ENCODE measurements around the gene TIMP2.
"Not testable (repeated sequence)": the region's sequence is repeated elsewhere in the genome, so short reads cannot be mapped to it uniquely, and the experiment has no call there.

TIMP2 gene

DNA sequence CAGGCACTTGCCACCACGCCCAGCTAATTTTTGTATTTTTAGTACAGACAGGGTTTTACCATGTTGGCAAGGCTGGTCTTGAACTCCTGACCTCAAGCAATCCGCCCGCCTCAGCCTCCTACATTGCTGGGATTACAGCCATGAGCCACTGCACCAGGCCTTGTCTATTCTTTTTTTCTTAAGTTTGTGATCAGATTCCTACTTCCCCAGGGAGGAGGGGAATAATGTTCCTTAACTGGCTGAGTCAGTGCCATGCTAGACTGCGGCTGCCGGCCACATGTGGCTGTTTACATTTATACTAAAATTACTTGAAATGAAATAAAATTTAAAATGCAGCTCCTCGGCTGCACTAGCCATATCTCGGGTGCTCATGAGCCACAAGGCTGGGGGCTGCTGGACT is 56.8 kb downstream of the TIMP2 start:
- H3K27me3 ChIP-seq: no peaks in the 10 kb centered on the region
- H3K4me1 ChIP-seq: peaks cover 0 to 56% (median 18%) of the 10 kb centered on the region in 4 donors
- DNase-seq: no peak
- H3K36me3 ChIP-seq: peaks cover 36 to 65% (median 59%) of the 10 kb centered on the region in 3 donors
- intact Hi-C loops (cut with DNase I; ENCODE audit: low total_unique reads): loop anchor here (2.0 kb wide), 1 partner anchor 102 kb away; no protein-coding TSS in a partner anchor
- H3K9me3 ChIP-seq: no peaks in the 10 kb centered on the region
- H3K27ac ChIP-seq: peak overlapping the region; percentile 43 to 54
- TF ChIP-seq, protein P1, sequence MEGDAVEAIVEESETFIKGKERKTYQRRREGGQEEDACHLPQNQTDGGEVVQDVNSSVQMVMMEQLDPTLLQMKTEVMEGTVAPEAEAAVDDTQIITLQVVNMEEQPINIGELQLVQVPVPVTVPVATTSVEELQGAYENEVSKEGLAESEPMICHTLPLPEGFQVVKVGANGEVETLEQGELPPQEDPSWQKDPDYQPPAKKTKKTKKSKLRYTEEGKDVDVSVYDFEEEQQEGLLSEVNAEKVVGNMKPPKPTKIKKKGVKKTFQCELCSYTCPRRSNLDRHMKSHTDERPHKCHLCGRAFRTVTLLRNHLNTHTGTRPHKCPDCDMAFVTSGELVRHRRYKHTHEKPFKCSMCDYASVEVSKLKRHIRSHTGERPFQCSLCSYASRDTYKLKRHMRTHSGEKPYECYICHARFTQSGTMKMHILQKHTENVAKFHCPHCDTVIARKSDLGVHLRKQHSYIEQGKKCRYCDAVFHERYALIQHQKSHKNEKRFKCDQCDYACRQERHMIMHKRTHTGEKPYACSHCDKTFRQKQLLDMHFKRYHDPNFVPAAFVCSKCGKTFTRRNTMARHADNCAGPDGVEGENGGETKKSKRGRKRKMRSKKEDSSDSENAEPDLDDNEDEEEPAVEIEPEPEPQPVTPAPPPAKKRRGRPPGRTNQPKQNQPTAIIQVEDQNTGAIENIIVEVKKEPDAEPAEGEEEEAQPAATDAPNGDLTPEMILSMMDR (IDR thresholded peaks at IDR 0.05): no peak
- H3K4me3 ChIP-seq: no peak overlapping the region

DNA sequence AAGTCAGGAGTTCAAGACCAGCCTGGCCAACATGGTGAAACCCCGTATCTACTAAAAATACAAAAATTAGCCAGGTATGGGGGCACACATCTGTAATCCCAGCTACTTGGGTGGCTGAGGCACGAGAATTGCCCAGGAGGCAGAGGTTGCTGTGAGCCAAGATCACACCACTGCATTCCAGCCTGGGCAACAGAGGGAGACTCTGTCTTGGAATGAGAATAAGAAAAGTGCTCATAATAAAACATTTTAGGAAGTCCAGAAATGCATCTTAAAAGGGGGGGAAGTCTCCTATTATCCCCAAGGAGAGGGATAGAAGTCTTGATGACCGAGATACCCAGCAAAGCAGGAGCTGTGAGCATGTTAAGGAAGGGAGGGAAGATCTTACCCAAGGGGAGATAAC is 58.1 kb downstream of the TIMP2 start:
- Histone ChIP-seq H3K4me1 (peaks cover 0 to 65% (median 22%) of the 10 kb centered on the region in 4 donors), H3K36me3 (peaks cover 28 to 51% (median 48%) of the 10 kb centered on the region in 3 donors), H3K27ac (peak overlapping the region; percentile 33 to 53)
- H3K9me3 ChIP-seq; H3K27me3 ChIP-seq; intact Hi-C loops (cut with DNase I; ENCODE audit: low total_unique reads); DNase-seq; H3K4me3 ChIP-seq: not testable (repeated sequence)

DNA sequence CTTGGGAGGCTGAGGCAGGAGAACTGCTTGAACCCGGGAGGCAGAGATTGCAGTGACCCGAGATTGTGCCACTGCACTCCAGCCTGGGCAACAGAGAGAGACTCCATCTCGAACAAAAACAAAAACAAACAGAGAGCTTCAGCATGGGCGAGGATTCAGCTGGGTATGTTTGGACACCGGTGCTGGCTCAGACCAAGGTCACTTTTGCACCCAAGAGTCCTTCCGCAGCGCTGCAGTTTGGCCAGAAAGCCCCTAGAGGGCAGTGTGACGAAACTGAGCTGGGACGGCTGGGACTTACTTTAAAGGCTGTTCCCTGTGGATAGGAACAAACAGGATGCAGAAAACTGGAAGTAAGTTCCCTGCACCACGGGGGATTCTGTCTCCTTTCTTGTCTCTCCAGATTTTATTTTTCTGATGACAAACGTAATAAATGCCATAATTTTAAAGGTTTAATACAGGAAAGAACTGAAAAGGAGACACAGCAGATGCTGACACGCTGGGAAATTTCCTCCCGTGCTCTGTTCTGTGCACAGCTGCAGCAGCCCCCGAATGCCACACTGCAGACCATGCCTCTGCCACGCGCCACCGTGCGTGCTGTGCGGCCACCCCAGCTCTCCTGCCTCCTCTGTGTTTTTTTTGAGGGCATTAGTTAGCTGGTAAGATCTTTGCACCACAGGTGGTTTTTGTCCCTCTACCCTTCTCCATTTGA is 59.4 kb downstream of the TIMP2 start:
- intact Hi-C loops (cut with DNase I; ENCODE audit: low total_unique reads): no loop called here
- TF ChIP-seq, protein P1 (IDR thresholded peaks at IDR 0.05): peak; percentile 93 to 94
- no peak overlapping the region for H3K4me3 ChIP-seq
- H3K4me1 ChIP-seq: peaks cover 0 to 77% (median 28%) of the 10 kb centered on the region in 4 donors
- H3K27ac ChIP-seq: peak overlapping the region; percentile 33 to 90
- H3K9me3 ChIP-seq: no peaks in the 10 kb centered on the region
- no peaks in the 10 kb centered on the region for H3K27me3 ChIP-seq
- peak; percentile 82 to 93 for DNase-seq
- peaks cover 24 to 39% (median 36%) of the 10 kb centered on the region in 3 donors for H3K36me3 ChIP-seq

DNA sequence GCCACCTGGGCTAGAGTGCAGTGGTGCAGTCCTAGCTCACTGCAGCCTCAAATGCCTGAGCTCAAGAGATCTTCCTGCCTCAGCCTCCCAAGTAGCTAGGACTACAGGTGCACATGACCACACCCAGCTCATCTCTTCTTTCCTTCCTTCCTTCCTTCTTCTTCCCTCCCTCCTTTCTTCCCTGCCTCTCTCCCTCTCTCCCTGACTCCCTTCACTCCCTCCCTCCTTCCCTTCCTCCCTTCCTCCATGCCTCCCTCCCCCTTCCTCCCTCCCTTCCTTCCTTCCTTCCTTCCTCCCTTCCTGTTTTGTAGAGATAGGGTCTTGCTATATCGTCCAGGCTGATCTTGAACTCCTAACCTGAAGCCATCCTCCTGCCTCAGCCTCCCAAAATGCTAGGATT is 61.1 kb downstream of the TIMP2 start:
- H3K36me3 ChIP-seq: peaks cover 7 to 23% (median 18%) of the 10 kb centered on the region in 3 donors
- TF ChIP-seq, protein P1 (IDR thresholded peaks at IDR 0.05): no peak
- intact Hi-C loops (cut with DNase I; ENCODE audit: low total_unique reads): no loop called here
- H3K27me3 ChIP-seq: no peaks in the 10 kb centered on the region
- H3K27ac ChIP-seq: peak overlapping the region; percentile 87 to 90
- no peak overlapping the region for H3K4me3 ChIP-seq
- no peaks in the 10 kb centered on the region for H3K9me3 ChIP-seq
- DNase-seq: no peak
- peaks cover 0 to 81% (median 28%) of the 10 kb centered on the region in 4 donors for H3K4me1 ChIP-seq

DNA sequence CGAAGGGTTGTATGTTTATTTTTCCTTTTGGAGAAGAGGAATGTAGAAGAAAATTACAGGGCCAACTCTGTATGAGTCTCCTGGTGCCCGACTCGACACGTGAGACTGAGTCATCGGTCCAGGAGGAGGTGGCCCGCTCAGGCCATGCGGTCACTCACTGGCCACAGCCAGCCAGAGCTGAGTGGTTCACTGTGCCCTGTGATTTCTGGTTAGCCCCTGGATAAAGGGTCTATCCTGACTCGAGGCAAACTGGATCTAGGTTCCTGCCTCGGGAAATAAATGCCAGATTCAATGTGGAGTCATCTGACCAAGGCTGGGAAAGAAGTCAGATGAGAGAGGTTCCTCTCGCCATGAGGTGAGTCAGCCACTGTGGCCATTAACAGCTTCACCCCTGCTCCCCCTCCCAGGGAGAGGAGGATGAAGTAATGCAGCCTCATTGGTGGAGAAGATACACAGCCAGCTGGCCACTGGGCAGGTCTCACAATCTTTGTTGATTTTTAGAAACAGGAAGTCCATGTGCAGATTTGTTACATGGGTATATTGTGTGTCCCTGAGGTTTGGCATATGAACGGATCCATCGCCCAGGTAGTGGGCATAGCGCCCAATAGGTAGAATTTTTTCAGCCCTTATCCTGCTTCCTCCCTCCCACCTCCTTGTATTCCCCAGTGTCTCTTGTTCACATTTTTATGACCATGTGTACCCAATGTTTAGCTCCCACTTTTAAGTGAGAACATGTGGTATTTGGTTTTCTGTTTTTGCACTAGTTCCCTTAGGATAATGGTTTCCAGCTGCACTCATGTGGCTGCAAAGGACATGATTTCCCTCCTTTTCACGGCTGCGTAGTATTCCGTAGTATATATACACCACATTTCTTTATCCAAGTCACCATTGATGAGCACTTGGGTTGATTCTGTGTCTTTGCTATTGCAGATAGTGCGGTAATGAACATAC is 62.8 kb downstream of the TIMP2 start:
- Histone ChIP-seq H3K27me3 (no peaks in the 10 kb centered on the region), H3K4me1 (peaks cover 0 to 64% (median 21%) of the 10 kb centered on the region in 4 donors), H3K9me3 (no peaks in the 10 kb centered on the region), H3K4me3 (peak overlapping the region in 1 of 2 donors; percentile 18), H3K27ac (peak overlapping the region; percentile 87 to 90), H3K36me3 (peaks cover 3 to 15% (median 15%) of the 10 kb centered on the region in 3 donors)
- peak; percentile 96 to 97 for DNase-seq
- intact Hi-C loops (cut with DNase I; ENCODE audit: low total_unique reads): loop anchor here (2.0 kb wide), 1 partner anchor 20 kb away; no protein-coding TSS in a partner anchor
- TF ChIP-seq, protein P1 (IDR thresholded peaks at IDR 0.05): no peak
